H9 (cell line): ENCODE data around the gene CDKN2B. TPM values are rescaled to one million over a fixed set of nuclear protein-coding genes. Genes with fewer than 3 reads are reported as not detected.

ENCODE experiments used
- DNase-seq: peaks from one replicate; pipeline ENCODE4 v3.0.0-alpha.2; 2017
- H2AFZ ChIP-seq: one replicate; pipeline ENCODE4 v1.6.1; 2013; ENCODE audit warnings: mild to moderate bottlenecking, low read length, control low read depth, moderate library complexity
- H2AK5ac ChIP-seq: 2 replicates; pipeline ENCODE4 v1.6.1; 2013; ENCODE audit warnings: low read length, control low read depth, mixed read lengths; ENCODE audit not compliant: insufficient read length
- H2BK120ac ChIP-seq: one replicate; pipeline ENCODE4 v1.6.1; 2013; ENCODE audit warnings: low read depth, mild to moderate bottlenecking, low read length, control low read depth, inconsistent platforms; ENCODE audit not compliant: poor library complexity, severe bottlenecking
- H2BK12ac ChIP-seq: 2 replicates; pipeline ENCODE4 v1.6.1; 2013; ENCODE audit warnings: low read length, control low read depth, mixed read lengths, low read depth; ENCODE audit not compliant: insufficient read length
- H2BK15ac ChIP-seq: 2 replicates; pipeline ENCODE4 v1.6.1; 2013; ENCODE audit warnings: low read depth, low read length, control low read depth
- H2BK20ac ChIP-seq: one replicate; pipeline ENCODE4 v1.6.1; 2013; ENCODE audit warnings: low read depth, mild to moderate bottlenecking, low read length, control low read depth, inconsistent platforms; ENCODE audit not compliant: poor library complexity, severe bottlenecking
- H2BK5ac ChIP-seq: 2 replicates; pipeline ENCODE4 v1.6.1; 2013; ENCODE audit warnings: low read length, control low read depth, mixed read lengths; ENCODE audit not compliant: insufficient read length
- H3K14ac ChIP-seq: 2 replicates; pipeline ENCODE4 v1.6.1; 2013; ENCODE audit warnings: low read length, control low read depth; ENCODE audit not compliant: insufficient read depth
- H3K18ac ChIP-seq: 2 replicates; pipeline ENCODE4 v1.6.1; 2013; ENCODE audit warnings: low read depth, mild to moderate bottlenecking, mixed read lengths, low read length, control low read depth; ENCODE audit not compliant: insufficient read length
- H3K23ac ChIP-seq: 2 replicates; pipeline ENCODE4 v1.6.1; 2013; ENCODE audit warnings: low read length, control low read depth, mixed read lengths, low read depth; ENCODE audit not compliant: insufficient read length
- H3K23me2 ChIP-seq: 2 replicates; pipeline ENCODE4 v1.6.1; 2013; ENCODE audit warnings: low read depth, mild to moderate bottlenecking, mixed read lengths, low read length, control low read depth; ENCODE audit not compliant: insufficient read length, poor library complexity, severe bottlenecking
- H3K27ac ChIP-seq: 2 replicates; pipeline ENCODE4 v1.5.1; 2013; ENCODE audit warnings: low read length, control low read depth, mixed read lengths, low read depth; ENCODE audit not compliant: insufficient read length
- H3K27me3 ChIP-seq: 2 replicates; pipeline ENCODE4 v1.6.1; 2013; ENCODE audit warnings: low read length, control low read depth, inconsistent platforms; ENCODE audit not compliant: insufficient read depth
- H3K4ac ChIP-seq: 2 replicates; pipeline ENCODE4 v1.6.1; 2013; ENCODE audit warnings: low read depth, mild to moderate bottlenecking, control low read depth, inconsistent platforms, low read length, moderate library complexity
- H3K4me1 ChIP-seq: 2 replicates; pipeline ENCODE4 v1.6.1; 2013; ENCODE audit warnings: low read length, control low read depth, inconsistent platforms; ENCODE audit not compliant: insufficient read depth
- H3K4me2 ChIP-seq: 2 replicates; pipeline ENCODE4 v1.6.1; 2013; ENCODE audit warnings: low read length, control low read depth, mixed read lengths; ENCODE audit not compliant: insufficient read length, insufficient read depth
- H3K56ac ChIP-seq: 2 replicates; pipeline ENCODE4 v1.6.1; 2013; ENCODE audit warnings: low read depth, mild to moderate bottlenecking, mixed read lengths, low read length, control low read depth; ENCODE audit not compliant: insufficient read length
- H3K79me1 ChIP-seq: 2 replicates; pipeline ENCODE4 v1.6.1; 2013; ENCODE audit warnings: low read depth, mild to moderate bottlenecking, moderate library complexity, low read length, control low read depth, inconsistent platforms; ENCODE audit not compliant: insufficient read depth, poor library complexity, severe bottlenecking
- H3K79me2 ChIP-seq: 2 replicates; pipeline ENCODE4 v1.6.1; 2013; ENCODE audit warnings: low read length, control low read depth, inconsistent platforms; ENCODE audit not compliant: insufficient read depth
- H3K9ac ChIP-seq: 2 replicates; pipeline ENCODE4 v1.6.1; 2013; ENCODE audit warnings: low read length, control low read depth, mixed read lengths; ENCODE audit not compliant: insufficient read length; ENCODE audit errors: extremely low read depth
- H3K9me3 ChIP-seq: one replicate; pipeline ENCODE4 v1.6.1; 2013; ENCODE audit warnings: low read depth, low read length, inconsistent platforms; ENCODE audit not compliant: control insufficient read depth
- H3T11ph ChIP-seq: one replicate; pipeline ENCODE4 v1.6.1; 2013; ENCODE audit warnings: mild to moderate bottlenecking, low read length, control low read depth, inconsistent platforms
- H4K20me1 ChIP-seq: one replicate; pipeline ENCODE4 v1.6.1; 2013; ENCODE audit not compliant: control insufficient read depth, insufficient read length, insufficient read depth
- H4K5ac ChIP-seq: 2 replicates; pipeline ENCODE4 v1.6.1; 2013; ENCODE audit warnings: low read depth, mild to moderate bottlenecking, mixed read lengths, low read length, control low read depth; ENCODE audit not compliant: insufficient read length
- H4K8ac ChIP-seq: replicated peaks from 2 replicates; pipeline ENCODE4 v1.6.1; 2013; ENCODE audit warnings: low read length, control low read depth, mixed read lengths, low read depth; ENCODE audit not compliant: insufficient read length
- H4K91ac ChIP-seq: 2 replicates; pipeline ENCODE4 v1.6.1; 2013; ENCODE audit warnings: low read depth, mild to moderate bottlenecking, moderate library complexity, mixed read lengths, low read length, control low read depth; ENCODE audit not compliant: insufficient read length
- H3K27ac Mint-ChIP-seq, 3 experiments: 2 replicates in 2 of 3; 3 replicates in 1 of 3; pipeline ENCODE4 v1.8.0; 2020 to 2021; ENCODE audit warnings: mixed read lengths in 3 of 3, mild to moderate bottlenecking in 1 of 3, moderate library complexity in 1 of 3
- H3K27me3 Mint-ChIP-seq: 2 replicates; pipeline ENCODE4 v1.8.0; 2021; ENCODE audit warnings: low read depth, mild to moderate bottlenecking, moderate library complexity, mixed read lengths
- H3K36me3 Mint-ChIP-seq, 3 experiments: 2 replicates in 2 of 3; 3 replicates in 1 of 3; pipeline ENCODE4 v1.8.0; 2020 to 2021; ENCODE audit warnings: low read depth in 3 of 3, mixed read lengths in 3 of 3; ENCODE audit not compliant: insufficient read depth in 1 of 3
- H3K4me1 Mint-ChIP-seq, 2 experiments: 2 replicates each; pipeline ENCODE4 v1.8.0; 2020; ENCODE audit warnings: mixed read lengths in 2 of 2
- H3K4me3 Mint-ChIP-seq, 2 experiments: 2 replicates in 1 of 2; 3 replicates in 1 of 2; pipeline ENCODE4 v1.8.0; 2020 to 2021; ENCODE audit warnings: mild to moderate bottlenecking in 2 of 2, mixed read lengths in 2 of 2, moderate library complexity in 1 of 2
- H3K9me3 Mint-ChIP-seq, 2 experiments: 2 replicates in 1 of 2; 3 replicates in 1 of 2; pipeline ENCODE4 v1.8.0; 2020; ENCODE audit warnings: mild to moderate bottlenecking in 2 of 2, mixed read lengths in 2 of 2, moderate library complexity in 1 of 2
- WGBS: extraction: QIAGEN DNeasy Blood & Tissue Kit; methylation state at CpG from one replicate; pipeline ENCODE4 v1.1.7; 2013; ENCODE audit warnings: missing lambda C conversion rate, low lambda C conversion rate, mixed read lengths; ENCODE audit not compliant: insufficient read length; ENCODE audit errors: extremely low coverage; 5-methylcytosine and 5-hydroxymethylcytosine counted together
- total RNA-seq: library from RNA; stranded (reverse); gene quantifications from 2 replicates; pipeline ENCODE4 v1.2.1, GENCODE V29; 2021
- TF ChIP-seq, protein P1 (sequence below): fragments of 200-600 bp; sonication (generic); conservative IDR thresholded peaks from 3 replicates; pipeline ENCODE4 v1.8.0; 2021; ENCODE audit warnings: antibody characterized with exemption, mild to moderate bottlenecking

The CDKN2B gene
- total RNA-seq, 1 experiment from 2014 or later: 0.13 TPM

DNA sequence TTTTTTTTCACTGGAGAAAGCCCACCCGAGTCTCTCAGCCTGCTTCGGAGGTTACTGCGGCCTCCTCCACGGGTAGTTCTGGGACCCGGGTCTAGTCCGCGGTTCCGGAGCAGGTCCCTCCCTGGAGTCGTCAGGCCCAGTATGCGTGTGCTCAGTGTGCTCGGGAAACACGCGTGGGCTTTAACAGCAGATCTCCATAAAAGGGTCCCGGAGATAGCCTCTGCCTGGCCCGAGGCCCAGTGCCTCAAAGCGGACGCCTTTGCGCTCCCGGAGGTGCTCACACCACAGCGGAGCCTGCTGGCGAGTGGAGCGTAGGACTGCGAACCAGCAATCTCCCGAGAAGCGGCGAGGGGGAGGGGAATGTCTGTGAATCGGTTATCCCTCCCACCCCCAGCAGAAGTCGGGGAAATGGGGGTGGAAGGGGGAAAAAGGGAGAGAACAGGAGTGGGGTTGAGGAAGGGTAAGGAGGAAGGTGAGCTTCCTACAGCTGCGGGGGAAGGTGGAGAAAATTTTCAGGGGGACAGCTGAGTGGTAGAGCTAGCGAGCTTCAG is 43.6 kb downstream of the CDKN2B start:
- Mint-ChIP-seq H3K4me3 (peak overlapping the region; percentile 45 to 75; a peak in 4 of 5 replicates), H3K36me3 (no peaks in the 10 kb centered on the region), H3K4me1 (peaks cover 28 to 43% of the 10 kb centered on the region in 2 experiments), H3K27me3 (peaks cover 97% of the 10 kb centered on the region), H3K27ac (no peak overlapping the region), H3K9me3 (peaks cover 8 to 10% of the 10 kb centered on the region in 2 experiments)
- H3K4me2 ChIP-seq: peak overlapping the region; percentile 78
- H3K27ac ChIP-seq: no peak overlapping the region
- no peak overlapping the region for H2BK5ac ChIP-seq
- no peak overlapping the region for H2BK20ac ChIP-seq
- H2AFZ ChIP-seq: no peak overlapping the region
- H4K5ac ChIP-seq: no peak overlapping the region
- no peak overlapping the region for H2BK12ac ChIP-seq
- H2AK5ac ChIP-seq: no peak overlapping the region
- H3K18ac ChIP-seq: no peak overlapping the region
- no peaks in the 10 kb centered on the region for H4K20me1 ChIP-seq
- no peak overlapping the region for H3K4ac ChIP-seq
- H3K23ac ChIP-seq: no peak overlapping the region
- H2BK15ac ChIP-seq: no peak overlapping the region
- TF ChIP-seq, protein P1, sequence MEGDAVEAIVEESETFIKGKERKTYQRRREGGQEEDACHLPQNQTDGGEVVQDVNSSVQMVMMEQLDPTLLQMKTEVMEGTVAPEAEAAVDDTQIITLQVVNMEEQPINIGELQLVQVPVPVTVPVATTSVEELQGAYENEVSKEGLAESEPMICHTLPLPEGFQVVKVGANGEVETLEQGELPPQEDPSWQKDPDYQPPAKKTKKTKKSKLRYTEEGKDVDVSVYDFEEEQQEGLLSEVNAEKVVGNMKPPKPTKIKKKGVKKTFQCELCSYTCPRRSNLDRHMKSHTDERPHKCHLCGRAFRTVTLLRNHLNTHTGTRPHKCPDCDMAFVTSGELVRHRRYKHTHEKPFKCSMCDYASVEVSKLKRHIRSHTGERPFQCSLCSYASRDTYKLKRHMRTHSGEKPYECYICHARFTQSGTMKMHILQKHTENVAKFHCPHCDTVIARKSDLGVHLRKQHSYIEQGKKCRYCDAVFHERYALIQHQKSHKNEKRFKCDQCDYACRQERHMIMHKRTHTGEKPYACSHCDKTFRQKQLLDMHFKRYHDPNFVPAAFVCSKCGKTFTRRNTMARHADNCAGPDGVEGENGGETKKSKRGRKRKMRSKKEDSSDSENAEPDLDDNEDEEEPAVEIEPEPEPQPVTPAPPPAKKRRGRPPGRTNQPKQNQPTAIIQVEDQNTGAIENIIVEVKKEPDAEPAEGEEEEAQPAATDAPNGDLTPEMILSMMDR: peak; percentile 65
- H3K79me1 ChIP-seq: no peaks in the 10 kb centered on the region
- peaks cover 4% of the 10 kb centered on the region for H3K23me2 ChIP-seq
- no peak overlapping the region for H4K91ac ChIP-seq
- no peak overlapping the region for H3K56ac ChIP-seq
- peak; percentile 75 for DNase-seq
- no CpG with 5 or more reads among the region's 30 CpGs for WGBS
- H3K9me3 ChIP-seq: no peaks in the 10 kb centered on the region
- no peak overlapping the region for H3K14ac ChIP-seq
- no peak overlapping the region for H2BK120ac ChIP-seq
- no peaks in the 10 kb centered on the region for H3K79me2 ChIP-seq
- no peak overlapping the region for H4K8ac ChIP-seq
- H3K27me3 ChIP-seq: peaks cover 66% of the 10 kb centered on the region
- no peaks in the 10 kb centered on the region; the same call in 1 of the 2 replicates for H3K4me1 ChIP-seq
- H3T11ph ChIP-seq: no peak overlapping the region
- H3K9ac ChIP-seq: no peak overlapping the region
